HuH-7.5 (cell line): ENCODE data around the gene LRP5.
"Not testable (repeated sequence)": the region's sequence is repeated elsewhere in the genome, so short reads cannot be mapped to it uniquely, and the experiment has no call there.

Experiments
- DNase-seq: peaks from one replicate; pipeline ENCODE4 v3.0.0; 2011; ENCODE audit warnings: low spot score

The LRP5 gene

DNA sequence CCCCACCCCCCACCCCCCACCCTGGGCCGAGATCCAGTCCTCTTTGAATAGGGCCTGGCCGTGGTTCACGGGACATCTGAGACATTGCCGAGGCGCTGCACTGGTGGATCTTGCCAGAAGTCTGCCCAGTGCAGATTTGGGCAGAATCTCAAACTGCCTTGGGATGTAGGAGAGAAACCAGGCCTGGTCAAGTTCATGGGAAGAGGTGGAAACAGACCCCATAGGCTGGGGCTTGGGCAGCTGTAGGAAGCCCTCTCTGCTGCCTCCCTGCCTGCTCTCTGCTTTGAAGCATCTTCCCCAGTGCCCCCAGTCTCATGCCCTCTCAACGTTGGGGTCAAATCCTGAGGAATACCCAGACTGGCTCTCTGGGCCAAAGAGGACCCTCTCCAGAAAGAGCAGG, 132.2 kb downstream of the LRP5 start:
- DNase-seq = no peak

DNA sequence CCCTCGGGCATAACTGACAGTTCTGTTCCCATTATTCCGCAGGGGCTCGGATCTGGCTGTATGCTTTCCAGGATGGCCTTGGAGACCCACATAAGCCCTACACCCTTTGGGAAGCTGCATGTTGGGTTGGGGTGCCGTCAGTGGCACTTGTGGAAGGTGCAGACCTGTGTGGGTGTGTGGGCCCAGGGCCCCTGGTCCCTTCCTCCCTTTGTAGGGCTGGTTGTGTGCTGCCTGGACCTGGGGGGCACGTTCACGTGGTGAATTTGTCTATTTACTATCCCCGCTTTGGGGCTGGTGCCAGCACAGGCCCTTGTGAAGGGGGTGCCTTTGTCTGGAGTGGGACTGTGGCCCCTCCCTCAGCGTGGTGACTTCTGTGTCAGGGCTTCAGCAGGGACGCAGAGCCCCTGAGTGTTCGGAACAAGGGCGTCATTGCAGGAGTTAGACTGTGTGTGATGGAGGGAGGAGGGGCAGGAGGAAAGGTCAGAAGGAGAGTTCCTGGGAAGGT, 133.2 kb downstream of the LRP5 start:
- DNase-seq = no peak

DNA sequence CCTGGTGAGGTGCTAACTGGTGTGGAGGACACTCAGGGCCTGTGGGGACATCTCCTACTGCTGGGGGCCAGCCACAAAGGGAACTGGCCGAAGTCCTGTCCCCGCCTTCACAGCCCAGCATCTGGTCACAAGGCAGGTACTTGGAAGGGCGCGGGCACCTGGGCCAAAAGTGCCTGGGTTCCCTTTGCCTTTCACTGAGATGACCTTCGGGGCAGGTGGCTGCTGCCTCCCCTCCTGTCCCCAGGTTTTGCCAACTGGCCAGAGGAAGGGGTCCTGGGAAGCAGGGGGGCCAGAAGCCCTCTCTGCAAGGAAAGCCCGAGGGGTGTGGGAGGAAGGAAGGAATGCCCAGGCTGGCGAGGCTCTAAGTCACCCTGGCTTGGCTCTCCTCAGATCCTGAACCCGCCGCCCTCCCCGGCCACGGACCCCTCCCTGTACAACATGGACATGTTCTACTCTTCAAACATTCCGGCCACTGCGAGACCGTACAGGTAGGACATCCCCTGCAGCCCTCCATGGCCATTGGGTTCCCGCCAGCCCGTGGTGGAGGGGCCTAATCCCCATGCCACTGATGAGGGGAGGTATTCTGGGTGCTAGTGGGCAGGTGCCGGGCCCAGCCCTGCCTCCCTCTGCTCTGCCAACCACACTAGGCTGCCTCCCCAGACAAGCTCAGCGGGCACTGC, 133.8 kb downstream of the LRP5 start:
- DNase-seq = no peak

DNA sequence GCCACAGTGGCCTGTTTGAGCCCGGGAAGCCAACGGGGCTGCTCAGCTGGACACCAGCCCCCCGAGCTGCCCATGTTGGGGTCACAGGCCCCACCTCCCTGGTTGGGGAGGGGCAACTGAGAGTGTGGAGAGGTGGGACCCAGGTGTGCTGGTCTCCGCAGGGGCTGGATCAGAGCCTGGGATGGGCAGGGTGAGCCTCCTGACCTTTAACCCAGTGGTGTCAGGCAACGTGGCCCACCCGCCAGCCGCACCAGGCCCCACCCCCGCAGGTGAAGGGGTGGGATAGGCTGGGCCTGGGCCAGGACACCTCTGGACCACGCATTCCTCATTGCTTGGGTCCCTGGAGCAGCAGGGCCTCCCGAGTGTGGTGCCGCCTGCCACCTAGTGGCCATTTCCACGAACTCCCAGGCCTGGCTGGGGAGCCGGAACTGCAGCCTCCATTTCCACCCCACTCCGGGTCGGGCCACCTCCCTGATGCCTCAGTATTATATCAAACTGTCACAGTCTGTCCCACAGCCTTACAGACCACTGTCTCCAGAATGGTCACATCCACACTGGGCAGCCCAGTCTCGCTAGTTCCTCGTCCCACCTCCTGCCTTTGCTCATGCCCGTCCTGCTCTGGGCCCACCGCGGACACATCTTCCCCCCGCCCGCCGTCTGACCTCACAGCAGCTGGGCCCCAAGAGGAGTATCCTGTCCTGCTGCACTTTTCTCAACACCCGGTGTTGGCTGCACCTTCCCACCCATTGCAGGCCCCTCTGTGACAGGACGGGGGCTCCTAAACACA, 134.8 kb downstream of the LRP5 start:
- DNase-seq = peak; percentile 99

DNA sequence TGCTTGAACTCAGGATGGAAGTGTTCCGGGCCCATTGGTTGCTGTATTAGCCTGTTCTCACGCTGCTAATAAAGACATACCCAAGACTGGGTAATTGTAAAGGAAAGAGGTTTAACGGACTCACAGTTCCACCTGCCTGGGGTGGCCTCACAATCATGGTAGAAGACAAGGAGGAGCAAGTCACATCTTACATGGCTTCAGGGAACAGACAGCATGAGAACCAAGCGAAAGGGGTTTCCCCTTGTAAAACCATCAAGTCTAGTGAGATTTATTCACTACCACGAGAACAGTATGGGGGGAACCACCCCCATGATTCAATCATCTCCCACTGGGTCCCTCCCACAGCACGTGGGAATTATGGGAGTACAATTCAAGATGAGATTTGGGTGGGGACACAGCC, 135.5 kb downstream of the LRP5 start:
- not testable (repeated sequence) for DNase-seq

DNA sequence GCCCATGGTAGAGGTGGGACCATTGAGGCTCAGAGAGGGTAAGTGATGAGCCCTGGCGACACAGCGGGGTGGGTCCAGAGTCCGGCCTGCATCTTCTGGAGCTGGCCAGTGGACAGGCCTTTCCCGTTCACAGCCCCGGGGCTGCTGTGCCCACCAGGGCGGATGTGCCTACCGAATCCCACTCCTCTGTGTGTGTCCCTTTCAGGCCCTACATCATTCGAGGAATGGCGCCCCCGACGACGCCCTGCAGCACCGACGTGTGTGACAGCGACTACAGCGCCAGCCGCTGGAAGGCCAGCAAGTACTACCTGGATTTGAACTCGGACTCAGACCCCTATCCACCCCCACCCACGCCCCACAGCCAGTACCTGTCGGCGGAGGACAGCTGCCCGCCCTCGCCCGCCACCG, 136.2 kb downstream of the LRP5 start:
- DNase-seq = no peak

DNA sequence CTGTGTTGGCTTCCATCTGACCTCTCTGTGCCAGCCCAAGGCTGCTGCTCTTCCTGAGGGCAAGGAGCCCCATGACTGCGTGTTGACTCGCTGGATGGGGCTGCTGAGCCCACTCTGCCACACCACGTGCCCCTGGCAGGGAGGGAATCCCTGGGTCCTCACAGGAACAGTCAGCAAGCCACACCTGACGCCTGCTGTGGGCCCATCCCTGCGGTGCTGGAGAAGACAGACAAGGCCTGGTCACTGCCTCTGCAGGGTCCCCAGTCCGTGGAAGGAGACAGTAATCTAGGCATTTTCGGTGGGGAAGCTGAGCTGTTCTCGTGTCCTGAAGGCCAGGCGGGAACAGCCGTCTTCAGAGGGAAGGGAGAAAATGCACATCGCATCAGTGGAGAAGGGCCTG, 137.6 kb downstream of the LRP5 start:
- no peak for DNase-seq

DNA sequence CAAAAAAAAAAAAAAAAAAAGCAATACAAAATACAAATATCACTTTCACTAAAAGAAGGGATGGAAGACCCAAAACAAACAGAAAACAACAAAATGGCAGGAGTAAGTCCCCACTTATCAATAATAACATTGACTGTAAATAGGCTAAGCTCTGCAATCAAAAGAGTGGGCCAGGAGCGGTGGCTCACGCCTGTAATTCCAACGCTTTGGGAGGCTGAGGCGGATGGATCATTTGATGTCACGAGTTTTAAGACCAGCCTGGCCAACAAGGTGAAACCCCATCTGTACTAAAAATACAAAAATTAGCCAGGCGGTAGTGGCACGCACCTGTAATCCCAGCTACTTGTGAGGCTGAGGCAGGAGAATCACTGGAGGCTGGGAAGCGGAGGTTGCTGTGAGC, 138.3 kb downstream of the LRP5 start:
- no peak for DNase-seq

DNA sequence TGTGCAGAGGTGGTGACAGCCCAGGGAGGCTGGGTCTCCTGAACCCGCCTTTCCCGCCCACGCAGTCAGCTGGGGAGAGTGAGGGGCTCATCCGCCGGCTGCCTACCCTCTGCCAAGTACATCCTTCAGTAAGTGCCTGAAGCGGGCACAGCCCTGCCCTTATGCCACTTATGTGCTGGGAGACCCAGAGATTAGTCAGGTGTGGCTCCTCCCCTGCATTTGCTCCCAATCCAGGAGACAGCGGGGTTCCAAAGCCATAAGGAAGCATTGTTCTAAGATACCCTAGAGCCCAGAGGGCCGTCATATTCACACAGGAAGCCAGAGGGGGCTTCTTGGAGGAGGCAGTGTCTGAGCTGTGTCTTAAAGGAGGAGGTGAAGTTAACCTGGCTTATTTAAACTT, 142.4 kb downstream of the LRP5 start:
- DNase-seq = no peak

DNA sequence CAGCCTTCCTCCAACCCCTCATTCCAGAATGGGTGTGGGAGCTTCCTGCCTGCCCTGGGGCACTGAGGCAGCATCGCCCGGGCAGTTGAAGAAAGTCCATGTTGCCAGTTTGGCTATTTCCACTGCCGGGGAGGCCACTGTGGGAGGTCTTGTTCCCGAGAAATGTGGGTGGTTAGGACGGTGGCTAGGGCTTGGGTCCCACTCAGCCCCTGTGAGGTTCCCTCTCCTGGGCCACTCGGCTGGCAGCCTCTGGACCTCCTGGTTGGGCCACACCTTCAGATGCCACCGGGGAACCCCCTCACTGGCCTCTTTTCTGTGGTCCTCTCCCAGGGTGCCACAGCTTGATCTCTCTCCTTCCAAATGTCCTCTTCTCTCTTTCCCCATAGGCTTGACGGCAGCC, 143.1 kb downstream of the LRP5 start:
- no peak for DNase-seq

DNA sequence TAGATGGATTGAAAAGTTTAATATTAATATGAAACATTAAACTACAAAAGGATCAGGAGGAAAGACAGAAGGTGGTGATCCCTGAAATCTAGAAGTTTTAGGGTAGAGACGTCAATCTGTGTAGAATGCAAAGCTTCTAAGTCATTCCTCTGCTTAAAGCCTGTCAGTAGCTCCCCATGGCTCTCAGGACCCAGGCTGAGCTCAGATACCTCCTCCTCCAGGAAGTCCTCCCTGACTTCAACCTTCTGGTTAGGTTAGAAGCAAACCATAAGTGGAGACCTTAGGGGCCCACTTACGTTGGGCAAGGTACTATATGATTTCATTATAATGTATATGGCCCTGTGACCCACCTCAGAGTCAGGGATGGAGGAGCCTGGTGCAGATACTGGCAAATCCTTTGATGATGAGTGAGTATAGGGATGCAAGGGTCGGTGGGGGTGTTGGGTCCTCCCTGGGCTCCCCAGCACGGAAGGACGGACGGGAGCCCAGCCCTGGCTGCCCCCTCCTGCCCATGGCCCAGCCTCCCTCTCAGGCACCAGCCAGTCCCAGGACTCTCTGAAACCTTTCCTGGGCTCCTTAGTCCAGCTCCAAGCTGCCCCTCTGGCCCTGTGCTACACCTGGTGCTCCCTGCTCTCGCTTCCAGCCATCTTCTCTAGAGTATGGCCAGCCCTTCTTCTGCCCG, 145.0 kb downstream of the LRP5 start:
- DNase-seq = peak; percentile 6

DNA sequence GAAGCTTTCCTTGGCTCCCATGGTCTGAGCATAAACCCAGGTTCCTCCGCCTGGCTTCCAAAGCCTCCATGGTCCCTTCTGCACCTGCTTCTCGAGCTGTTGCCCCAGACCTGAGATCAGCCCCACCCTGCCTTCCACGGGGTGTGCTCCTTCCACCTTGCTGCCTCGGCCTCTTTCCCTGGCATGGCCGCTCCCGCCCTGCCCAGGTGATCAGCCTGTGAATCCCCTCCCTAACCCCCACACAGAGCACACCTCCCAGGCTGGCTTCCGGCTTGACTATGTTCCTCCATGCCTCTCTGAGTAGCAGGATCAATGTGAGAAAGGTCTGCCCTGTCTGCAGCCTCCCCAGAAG, 145.5 kb downstream of the LRP5 start:
- peak; percentile 6 for DNase-seq

DNA sequence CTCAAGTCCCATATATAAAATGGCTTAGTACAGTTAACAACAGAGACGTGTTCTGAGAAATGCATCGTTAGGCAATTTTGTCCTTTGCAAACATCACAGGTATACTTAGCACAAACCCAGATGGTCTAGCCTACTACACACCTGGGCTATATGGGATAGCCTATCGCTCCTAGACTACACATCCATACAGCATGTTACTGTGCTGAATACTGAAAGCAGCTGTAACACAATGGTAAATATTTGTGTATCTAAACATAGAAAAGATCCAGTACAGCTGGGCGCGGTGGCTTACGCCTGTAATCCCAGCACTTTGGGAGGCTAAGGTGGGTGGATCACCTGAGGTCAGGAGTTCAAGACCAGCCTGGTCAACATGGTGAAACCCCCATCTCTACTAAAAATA, 145.9 kb downstream of the LRP5 start:
- not testable (repeated sequence) for DNase-seq

DNA sequence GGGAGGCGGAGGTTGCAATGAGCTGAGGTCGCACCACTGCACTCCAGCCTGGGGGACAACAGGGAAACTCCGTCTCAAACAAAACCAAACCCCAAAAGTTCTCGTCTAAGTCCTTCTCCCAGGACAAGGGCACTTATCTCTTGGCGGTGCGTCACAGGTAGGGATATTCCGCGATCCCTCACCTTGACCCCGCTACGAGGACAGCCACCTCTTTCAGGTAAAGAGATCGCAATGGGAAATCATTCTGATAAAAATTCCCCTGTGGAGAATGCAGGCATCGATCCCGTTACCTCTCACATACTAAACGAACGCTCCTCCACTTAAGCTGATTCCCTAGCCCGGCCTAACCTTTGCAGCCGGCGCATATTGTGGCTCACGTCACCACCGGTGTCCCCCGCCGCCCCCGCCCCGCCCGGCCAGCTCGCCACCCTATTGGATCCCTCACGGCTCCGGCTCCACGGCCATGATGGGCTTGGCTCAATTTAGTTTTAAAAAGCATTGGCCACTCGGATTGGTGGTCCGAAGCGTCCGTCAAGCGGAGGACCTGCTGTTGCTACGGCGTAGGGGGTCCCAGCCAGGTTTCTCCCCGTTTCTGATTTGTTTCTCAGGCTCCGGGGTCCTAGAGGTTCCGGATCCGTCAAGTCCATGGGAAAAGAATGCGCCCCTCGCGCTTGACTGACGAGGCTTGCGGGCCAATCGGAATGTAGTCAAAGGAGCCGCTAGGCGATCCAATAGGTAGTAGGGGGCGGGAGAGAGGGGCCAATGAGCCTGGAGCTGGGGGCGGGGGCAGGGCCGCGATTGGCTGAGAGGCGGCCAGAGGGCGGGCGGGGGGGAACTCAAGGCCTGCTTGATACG, 147.7 kb downstream of the LRP5 start:
- peak; percentile 100 for DNase-seq

DNA sequence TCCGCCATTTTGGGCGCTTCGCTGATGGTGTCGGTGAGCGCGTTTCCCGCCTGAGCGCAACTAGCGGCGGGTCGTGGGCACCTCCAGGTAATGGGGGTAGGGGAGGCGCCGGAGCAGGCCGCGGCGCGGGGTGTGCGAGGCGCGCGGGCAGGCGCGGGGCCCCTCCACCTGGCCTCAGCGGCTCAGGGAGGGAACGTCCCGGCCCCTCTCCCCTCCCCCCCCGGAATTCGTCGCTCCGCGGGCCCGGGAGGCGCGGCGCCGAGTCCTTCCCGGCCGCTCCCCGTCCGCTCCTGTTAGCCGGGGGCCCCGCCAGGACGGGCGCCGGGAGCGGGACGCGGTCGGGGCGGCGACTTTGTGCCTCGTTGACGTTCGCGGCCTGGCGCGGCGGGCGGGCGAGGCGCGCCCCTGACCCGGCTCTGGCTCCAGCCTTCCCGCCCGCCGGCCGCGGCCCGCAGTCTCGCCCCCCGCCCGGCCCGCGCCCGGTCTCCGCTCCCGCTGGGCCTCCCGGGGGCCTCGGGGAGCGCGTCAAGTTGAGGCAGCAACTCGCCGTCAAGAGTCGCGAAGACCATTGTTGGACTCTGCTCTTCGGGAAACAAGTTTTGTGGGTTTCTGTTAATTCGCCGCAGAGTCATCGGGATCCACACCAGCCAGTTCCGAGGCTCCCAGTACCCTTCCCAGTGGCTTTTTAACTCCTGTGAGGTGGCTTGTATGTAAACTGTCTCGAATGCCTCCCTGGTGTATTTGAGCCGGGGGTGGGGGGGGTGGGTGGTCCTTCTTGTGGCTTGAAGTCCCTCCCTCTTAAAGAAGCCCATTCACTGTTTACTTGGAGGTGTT, 148.6 kb downstream of the LRP5 start, which contains the start of gene PPP6R3:
Gene PPP6R3, plus strand, starts transcription at position 12 of the 834 bp plus-strand sequence. CDS start 76,913 bp downstream, outside the sequence.
- DNase-seq = no peak

DNA sequence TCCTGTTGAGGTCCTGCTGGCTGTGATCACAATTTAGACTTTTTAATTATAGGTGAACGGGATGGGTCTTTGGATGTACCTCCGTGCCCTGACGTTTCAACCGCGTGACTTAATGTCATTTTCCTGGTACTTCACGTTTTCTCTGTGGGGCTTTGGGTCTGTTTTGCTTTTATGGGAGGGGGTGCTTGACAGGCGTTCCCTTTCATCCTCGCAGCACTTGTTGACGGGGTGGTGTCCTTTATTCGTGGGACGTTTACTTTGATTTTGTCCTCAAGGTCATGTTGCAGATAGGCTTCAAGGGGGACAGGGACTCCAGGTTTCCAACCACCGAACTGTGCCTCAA, 149.2 kb downstream of the LRP5 start:
- no peak for DNase-seq

DNA sequence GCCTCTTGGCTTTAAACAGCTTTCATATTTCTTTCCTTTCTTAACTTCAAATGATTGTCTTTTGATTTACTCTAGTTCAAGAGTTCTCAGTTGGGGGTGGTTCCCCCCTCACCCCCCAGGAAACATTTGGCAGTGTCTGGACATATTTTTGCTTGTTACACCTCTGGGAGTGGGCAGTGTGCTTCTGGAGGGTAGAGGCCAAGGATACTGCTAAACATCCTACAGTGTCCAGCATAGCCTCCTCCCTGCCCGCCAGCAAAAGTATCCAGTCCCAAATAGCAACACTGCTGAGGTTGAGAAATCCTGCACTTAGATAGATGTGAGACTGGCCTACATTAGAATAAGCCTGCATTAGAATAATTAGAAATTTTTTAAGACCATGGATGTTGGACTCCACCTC, 151.3 kb downstream of the LRP5 start:
- no peak for DNase-seq

DNA sequence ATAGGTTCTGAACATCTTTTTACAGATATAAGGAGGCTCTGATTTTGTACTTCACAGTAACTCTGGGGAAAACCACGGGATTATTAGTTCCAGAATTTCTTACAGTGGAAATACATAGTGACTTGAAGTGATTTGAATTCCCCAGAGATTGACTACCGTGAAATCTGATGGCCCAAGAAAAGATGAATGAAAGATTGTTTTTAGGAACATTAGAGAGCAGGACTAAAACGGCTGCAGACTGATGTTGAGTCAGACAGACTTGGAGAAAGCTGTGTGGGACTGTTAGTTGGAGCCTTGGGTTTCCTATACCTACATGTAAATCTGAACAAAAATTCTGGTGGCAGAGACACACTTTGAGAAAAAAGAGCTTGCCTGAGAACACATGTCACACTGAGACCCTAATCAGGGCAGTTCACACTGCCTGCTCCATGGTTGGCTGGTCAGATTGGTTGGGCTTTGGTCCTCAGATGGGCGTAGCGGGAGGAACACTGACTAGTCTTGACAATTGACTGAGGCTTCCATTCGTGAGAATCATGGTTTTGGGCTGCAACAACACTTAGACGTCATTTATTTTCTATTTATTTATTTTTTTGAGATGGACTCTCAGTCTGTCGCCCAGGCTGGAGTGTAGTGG, 154.9 kb downstream of the LRP5 start:
- DNase-seq = no peak

DNA sequence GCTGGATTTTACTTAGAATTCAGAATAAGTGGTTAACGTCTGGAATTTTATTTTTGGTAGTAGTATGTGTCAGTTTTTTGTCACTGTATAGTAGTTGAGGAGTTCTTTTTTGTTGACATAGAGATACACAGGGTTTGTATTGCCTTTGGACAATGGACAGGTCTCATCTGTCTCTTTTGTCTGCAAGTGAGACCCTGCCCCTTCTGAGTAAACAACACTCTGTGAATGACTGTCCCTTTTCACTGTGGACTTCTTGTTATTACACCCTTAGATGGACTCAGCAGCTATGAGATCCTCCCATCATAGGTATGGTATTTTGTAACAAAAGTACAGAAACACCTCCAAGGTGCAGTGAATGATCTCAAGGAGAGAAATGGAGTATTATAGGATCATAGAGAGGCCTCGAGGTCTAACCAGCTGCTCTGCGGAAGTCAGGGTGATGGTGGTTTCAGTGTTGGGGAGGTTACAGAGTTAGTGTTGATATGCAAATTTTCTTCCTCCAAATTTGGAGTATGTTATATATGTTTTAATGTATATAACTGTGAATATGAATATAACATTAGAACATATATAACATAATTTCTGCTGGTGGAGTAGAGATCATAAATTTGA, 155.9 kb downstream of the LRP5 start:
- no peak for DNase-seq

DNA sequence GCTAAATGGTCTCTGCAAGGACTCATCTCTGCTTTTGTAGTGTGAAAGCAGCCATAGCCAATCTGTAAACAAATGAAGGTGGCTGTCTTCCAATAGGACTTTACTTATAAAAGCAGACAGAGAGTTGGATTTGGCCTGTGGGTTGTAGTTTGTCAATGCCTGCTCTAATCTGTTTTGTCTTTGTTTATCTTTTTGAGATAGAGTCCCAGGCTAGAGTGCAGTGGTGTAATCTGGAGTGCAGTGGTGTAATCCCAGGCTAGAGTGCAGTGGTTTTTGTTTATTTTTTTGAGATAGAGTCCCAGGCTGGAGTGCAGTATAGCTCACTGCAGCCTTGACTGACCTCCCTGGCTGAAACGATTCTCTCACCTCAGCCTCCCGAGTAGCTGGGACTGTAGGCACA, 156.7 kb downstream of the LRP5 start:
- peak; percentile 71 for DNase-seq
